Stomach (tissue), 9 donors: ENCODE measurements around the gene ABLIM3. TPM values are rescaled to one million over a fixed set of nuclear protein-coding genes. Genes with fewer than 3 reads are reported as not detected.
A peak's percentile ranks its signal among the peaks of the same experiment; 100 is the strongest.

ENCODE experiments used
- DNase-seq, 2 donors: peaks; one replicate each; pipeline versions ENCODE4 v3.0.0 to v3.0.0-alpha.2; 2013 to 2019
- H3K27ac ChIP-seq, 5 donors: fragments of 200-600 bp in 4 of 5; sonication (generic) in 4 of 5; one replicate each; pipeline ENCODE4 v1.5.1; 2013 to 2019; ENCODE audit warnings: mild to moderate bottlenecking in 1 of 5, moderate library complexity in 1 of 5
- H3K27me3 ChIP-seq, 3 donors: fragments of 200-600 bp; sonication (generic); one replicate each; pipeline ENCODE4 v1.5.1; 2017 to 2019; ENCODE audit warnings: mixed run types in 1 of 3
- H3K36me3 ChIP-seq, 4 donors: fragments of 200-600 bp; sonication (generic); 1 replicate in 3 of 4; 2 replicates in 1 of 4; pipeline ENCODE4 v1.5.1; 2016 to 2019
- H3K4me1 ChIP-seq, 4 donors: fragments of 200-600 bp; sonication (generic); one replicate each; pipeline ENCODE4 v1.5.1; 2016 to 2019
- H3K4me3 ChIP-seq, 4 donors: fragments of 200-600 bp; sonication (generic) in 3 of 4; one replicate each; pipeline ENCODE4 v1.5.1; 2016 to 2019; ENCODE audit warnings: mild to moderate bottlenecking in 1 of 4
- H3K9me3 ChIP-seq, 4 donors: fragments of 200-600 bp; sonication (generic); one replicate each; pipeline ENCODE4 v1.5.1; 2016 to 2019
- CTCF ChIP-seq, 7 experiments: fragments of 450-650 bp in 4 of 7; fragments of 200-600 bp in 3 of 7; sonication (generic) in 3 of 7; IDR thresholded peaks; one replicate each; pipeline ENCODE4 v1.5.1; 2016 to 2019; ENCODE audit warnings: antibody characterized with exemption in 7 of 7, control low read depth in 2 of 7, mild to moderate bottlenecking in 1 of 7
- EP300 ChIP-seq: sonication (generic); formaldehyde crosslinking; IDR thresholded peaks from one replicate; pipeline ENCODE4 v1.6.1; 2017; ENCODE audit warnings: antibody characterized with exemption
- POLR2A ChIP-seq, 4 donors: fragments of 450-650 bp; IDR thresholded peaks; one replicate each; pipeline ENCODE4 v1.6.1; 2016; ENCODE audit warnings: antibody characterized with exemption in 4 of 4, control low read depth in 2 of 4, mild to moderate bottlenecking in 1 of 4, moderate library complexity in 1 of 4
- POLR2AphosphoS5 ChIP-seq, 3 donors: sonication (generic); formaldehyde crosslinking; IDR thresholded peaks; one replicate each; pipeline ENCODE4 v1.6.1; 2016; ENCODE audit warnings: antibody characterized with exemption in 3 of 3
- WGBS, 5 donors: extraction: QIAGEN DNeasy Blood & Tissue Kit in 3 of 5; methylation state at CpG; one replicate each; pipeline versions ENCODE4 v1.1.5 to v1.1.7; 2013 to 2018; 5-methylcytosine and 5-hydroxymethylcytosine counted together
- intact Hi-C: fragments of 100-400 bp; cut with DNase I; formaldehyde crosslinking; loops from one replicate; pipeline ENCODE4 v1.15.1; 2023; ENCODE audit warnings: low total_unique reads
- polyA plus RNA-seq, 3 donors: library from polyadenylated mRNA; stranded (reverse); fragments of 200-250 nt; gene quantifications; one replicate each; pipeline ENCODE4 v1.2.3, GENCODE V29; 2013
- total RNA-seq, 5 donors: library from RNA; depleted of rRNA; stranded (reverse); fragments of >200 nt; gene quantifications; one replicate each; pipeline versions ENCODE4 v1.1.0 to v1.2.3, GENCODE V29; 2014 to 2016
- donor health status: healthy with polysubstance abuse.
- donor health status: Bipolar disorder and iron deficiency.
- donor health status: healthy.

The ABLIM3 gene
- total and polyA plus RNA-seq, 8 donors: 4.6 to 21.4 (median 10.3) TPM

GRCh38 chr5:149282966-149283332 is 141.7 kb downstream of the ABLIM3 start:
- H3K27ac ChIP-seq: no peak overlapping the region
- WGBS, 5 donors: 64 to 79% (median 74%) methylated on average over 5 of the region's 5 CpGs
- no peaks in the 10 kb centered on the region for H3K9me3 ChIP-seq
- no peaks in the 10 kb centered on the region for H3K36me3 ChIP-seq
- intact Hi-C loops: no loop called here
- H3K27me3 ChIP-seq: no peaks in the 10 kb centered on the region
- TF ChIP-seq POLR2A (IDR thresholded peaks at IDR 0.05) (no peak), CTCF (IDR thresholded peaks at IDR 0.05) (no peak), EP300 (no peak), POLR2AphosphoS5 (IDR thresholded peaks at IDR 0.05) (no peak)
- H3K4me1 ChIP-seq: peaks cover 0 to 6% (median 2%) of the 10 kb centered on the region in 4 donors
- no peak overlapping the region for H3K4me3 ChIP-seq
- no peak for DNase-seq

- H3K27ac ChIP-seq: peak overlapping the region in 2 of 5 donors; percentile 37 to 48
- no peak for DNase-seq
- no peaks in the 10 kb centered on the region for H3K9me3 ChIP-seq
- no peaks in the 10 kb centered on the region for H3K36me3 ChIP-seq
- H3K4me1 ChIP-seq: peaks cover 0 to 6% (median under 1%) of the 10 kb centered on the region in 4 donors
- intact Hi-C loops: no loop called here
- no peak overlapping the region for H3K4me3 ChIP-seq
- no peaks in the 10 kb centered on the region for H3K27me3 ChIP-seq
- WGBS, 5 donors: 56 to 64% (median 60%) methylated on average over 11 of the region's 11 CpGs
- TF ChIP-seq CTCF (IDR thresholded peaks at IDR 0.05) (no peak), POLR2A (IDR thresholded peaks at IDR 0.05) (no peak), EP300 (no peak), POLR2AphosphoS5 (IDR thresholded peaks at IDR 0.05) (no peak)
Measured at GRCh38 chr5:149283626-149284480, 142.6 kb downstream of the ABLIM3 start.

- Histone ChIP-seq H3K27ac (peak overlapping the region in 2 of 5 donors; percentile 37 to 48), H3K27me3 (no peaks in the 10 kb centered on the region), H3K36me3 (no peaks in the 10 kb centered on the region), H3K4me3 (no peak overlapping the region), H3K9me3 (no peaks in the 10 kb centered on the region), H3K4me1 (peaks cover 2 to 8% (median 5%) of the 10 kb centered on the region in 4 donors)
- WGBS, 5 donors: 34 to 45% (median 39%) methylated on average over 5 of the region's 5 CpGs
- intact Hi-C loops: no loop called here
- no peak for TF ChIP-seq POLR2AphosphoS5 (IDR thresholded peaks at IDR 0.05)
- no peak for TF ChIP-seq CTCF (IDR thresholded peaks at IDR 0.05)
- no peak for TF ChIP-seq EP300
- no peak for TF ChIP-seq POLR2A (IDR thresholded peaks at IDR 0.05)
- no peak for DNase-seq
Measured at GRCh38 chr5:149284501-149284900, 143.2 kb downstream of the ABLIM3 start.

GRCh38 chr5:149285153-149285552 is 143.9 kb downstream of the ABLIM3 start:
- 75 to 100% (median 78%) methylated on average over 1 of the region's 1 CpG for WGBS, 5 donors
- H3K27ac ChIP-seq: peak overlapping the region in 1 of 5 donors; percentile 36

More at GRCh38 chr5:149285153-149285552, 143.9 kb downstream of the ABLIM3 start:
- intact Hi-C loops: no loop called here
- no peak for DNase-seq
- Histone ChIP-seq H3K4me3 (no peak overlapping the region), H3K36me3 (no peaks in the 10 kb centered on the region), H3K9me3 (no peaks in the 10 kb centered on the region), H3K27me3 (no peaks in the 10 kb centered on the region), H3K4me1 (peaks cover 4 to 11% (median 7%) of the 10 kb centered on the region in 4 donors)
- TF ChIP-seq CTCF (IDR thresholded peaks at IDR 0.05): no peak
- no peak for TF ChIP-seq POLR2AphosphoS5 (IDR thresholded peaks at IDR 0.05)
- TF ChIP-seq EP300: no peak
- TF ChIP-seq POLR2A (IDR thresholded peaks at IDR 0.05): no peak
